Stimulated activated effector memory CD8-positive, alpha-beta T cell treated with anti-CD3 and anti-CD28 coated beads, Interleukin-12 subunit alpha, Interleukin-12 subunit beta, amount 100 ng/mL, for 72 hours (primary cell): Measurements from ENCODE around the gene PCNX2.

Experiments used
- ATAC-seq: fragments of 150-1000 bp; cut with Tn5 transposase; 2 replicates; pipeline ENCODE4 v1.10.0; 2021
- DNase-seq, 2 donors: peaks; one replicate each; pipeline ENCODE4 v3.0.0; 2021 to 2022; ENCODE audit warnings: low spot score in 2 of 2
- H3K27ac Mint-ChIP-seq: one replicate; pipeline ENCODE4 v1.8.0; 2022; ENCODE audit warnings: mild to moderate bottlenecking, mixed read lengths
- H3K36me3 Mint-ChIP-seq: one replicate; pipeline ENCODE4 v1.8.0; 2022; ENCODE audit warnings: mild to moderate bottlenecking, mixed read lengths
- H3K4me1 Mint-ChIP-seq: one replicate; pipeline ENCODE4 v1.8.0; 2022; ENCODE audit warnings: mixed read lengths
- H3K4me3 Mint-ChIP-seq: one replicate; pipeline ENCODE4 v1.8.0; 2022; ENCODE audit warnings: mild to moderate bottlenecking, mixed read lengths
- H3K9me3 Mint-ChIP-seq: one replicate; pipeline ENCODE4 v1.8.0; 2022; ENCODE audit warnings: mixed read lengths

Gene PCNX2

GRCh38 chr1:232988572-232989040 lies 306.9 kb downstream of the PCNX2 start:
- ATAC-seq = no peak
- Mint-ChIP-seq H3K27ac (no peak overlapping the region), H3K9me3 (no peaks in the 10 kb centered on the region), H3K4me1 (peaks cover 8% of the 10 kb centered on the region), H3K4me3 (no peak overlapping the region), H3K36me3 (peaks cover 10% of the 10 kb centered on the region)
- DNase-seq = no peak

- Mint-ChIP-seq H3K4me1 (peaks cover 8% of the 10 kb centered on the region), H3K9me3 (no peaks in the 10 kb centered on the region), H3K27ac (no peak overlapping the region), H3K36me3 (peaks cover 12% of the 10 kb centered on the region), H3K4me3 (no peak overlapping the region)
- DNase-seq (no peak), ATAC-seq (no peak)
These were observed 307.8 kb downstream of the PCNX2 start for GRCh38 chr1:232987774-232988140.

- H3K4me1 Mint-ChIP-seq = peaks cover 8% of the 10 kb centered on the region
These were observed 308.3 kb downstream of the PCNX2 start for GRCh38 chr1:232987046-232987773.

GRCh38 chr1:232986527-232986922 lies 309.0 kb downstream of the PCNX2 start:
- DNase-seq = no peak

More at GRCh38 chr1:232987046-232987773, 308.3 kb downstream of the PCNX2 start:
- no peaks in the 10 kb centered on the region for H3K9me3 Mint-ChIP-seq
- ATAC-seq (no peak), DNase-seq (no peak)
- H3K36me3 Mint-ChIP-seq = peaks cover 12% of the 10 kb centered on the region
- no peak overlapping the region for H3K4me3 Mint-ChIP-seq
- no peak overlapping the region for H3K27ac Mint-ChIP-seq

GRCh38 chr1:232985882-232986526 lies 309.5 kb downstream of the PCNX2 start:
- H3K36me3 Mint-ChIP-seq = peaks cover 12% of the 10 kb centered on the region
- ATAC-seq (peak; percentile 8), DNase-seq (no peak)
- peaks cover 4% of the 10 kb centered on the region for H3K4me1 Mint-ChIP-seq
- no peak overlapping the region for H3K27ac Mint-ChIP-seq
- no peaks in the 10 kb centered on the region for H3K9me3 Mint-ChIP-seq
- no peak overlapping the region for H3K4me3 Mint-ChIP-seq

More at GRCh38 chr1:232986527-232986922, 309.0 kb downstream of the PCNX2 start:
- Mint-ChIP-seq H3K4me3 (no peak overlapping the region), H3K9me3 (no peaks in the 10 kb centered on the region), H3K36me3 (peaks cover 12% of the 10 kb centered on the region), H3K4me1 (peaks cover 8% of the 10 kb centered on the region), H3K27ac (no peak overlapping the region)
- ATAC-seq = no peak

- DNase-seq (no peak), ATAC-seq (no peak)
- H3K36me3 Mint-ChIP-seq = peaks cover 12% of the 10 kb centered on the region
- H3K4me1 Mint-ChIP-seq = no peaks in the 10 kb centered on the region
- H3K9me3 Mint-ChIP-seq = no peaks in the 10 kb centered on the region
- H3K27ac Mint-ChIP-seq = no peak overlapping the region
- no peak overlapping the region for H3K4me3 Mint-ChIP-seq
These were observed 310.7 kb downstream of the PCNX2 start for GRCh38 chr1:232984577-232985425.

- Mint-ChIP-seq H3K4me1 (peaks cover 2% of the 10 kb centered on the region), H3K4me3 (no peak overlapping the region), H3K36me3 (peaks cover 12% of the 10 kb centered on the region), H3K27ac (no peak overlapping the region), H3K9me3 (no peaks in the 10 kb centered on the region)
- DNase-seq = no peak
- no peak for ATAC-seq
These were observed 311.5 kb downstream of the PCNX2 start for GRCh38 chr1:232983817-232984567.

- ATAC-seq = no peak
- H3K4me3 Mint-ChIP-seq = no peak overlapping the region
- H3K4me1 Mint-ChIP-seq = peaks cover 8% of the 10 kb centered on the region
- peaks cover 12% of the 10 kb centered on the region for H3K36me3 Mint-ChIP-seq
- DNase-seq = no peak
- H3K27ac Mint-ChIP-seq = no peak overlapping the region
- no peaks in the 10 kb centered on the region for H3K9me3 Mint-ChIP-seq
These were observed 312.1 kb downstream of the PCNX2 start for GRCh38 chr1:232983375-232983774.

- Mint-ChIP-seq H3K36me3 (peaks cover 12% of the 10 kb centered on the region), H3K27ac (no peak overlapping the region)
These were observed 313.1 kb downstream of the PCNX2 start for GRCh38 chr1:232982238-232982944.

GRCh38 chr1:232980986-232981560 lies 314.5 kb downstream of the PCNX2 start:
- Mint-ChIP-seq H3K4me3 (no peak overlapping the region), H3K4me1 (peaks cover 19% of the 10 kb centered on the region), H3K9me3 (no peaks in the 10 kb centered on the region), H3K27ac (no peak overlapping the region), H3K36me3 (peaks cover 12% of the 10 kb centered on the region)
- DNase-seq = no peak
- ATAC-seq = no peak

More at GRCh38 chr1:232982238-232982944, 313.1 kb downstream of the PCNX2 start:
- DNase-seq (no peak), ATAC-seq (no peak)
- Mint-ChIP-seq H3K9me3 (no peaks in the 10 kb centered on the region), H3K4me1 (peaks cover 18% of the 10 kb centered on the region), H3K4me3 (no peak overlapping the region)

- DNase-seq (no peak), ATAC-seq (no peak)
- H3K4me3 Mint-ChIP-seq = no peak overlapping the region
- H3K27ac Mint-ChIP-seq = peak overlapping the region; percentile 89
- H3K9me3 Mint-ChIP-seq = no peaks in the 10 kb centered on the region
- H3K36me3 Mint-ChIP-seq = peaks cover 12% of the 10 kb centered on the region
- H3K4me1 Mint-ChIP-seq = peaks cover 19% of the 10 kb centered on the region
These were observed 315.1 kb downstream of the PCNX2 start for GRCh38 chr1:232980355-232980978.

GRCh38 chr1:232979558-232979957 lies 316.0 kb downstream of the PCNX2 start:
- DNase-seq (no peak), ATAC-seq (no peak)
- H3K27ac Mint-ChIP-seq = peak overlapping the region; percentile 89
- H3K4me1 Mint-ChIP-seq = peaks cover 19% of the 10 kb centered on the region
- no peak overlapping the region for H3K4me3 Mint-ChIP-seq
- H3K36me3 Mint-ChIP-seq = peaks cover 11% of the 10 kb centered on the region
- H3K9me3 Mint-ChIP-seq = no peaks in the 10 kb centered on the region

GRCh38 chr1:232978815-232979214 lies 316.7 kb downstream of the PCNX2 start:
- peaks cover 19% of the 10 kb centered on the region for H3K4me1 Mint-ChIP-seq
- no peak for DNase-seq
- H3K9me3 Mint-ChIP-seq = peaks cover 4% of the 10 kb centered on the region
- peak overlapping the region; percentile 89 for H3K27ac Mint-ChIP-seq
- no peak for ATAC-seq
- peaks cover 3% of the 10 kb centered on the region for H3K36me3 Mint-ChIP-seq
- H3K4me3 Mint-ChIP-seq = no peak overlapping the region
